Cardiac fibroblast (primary cell): ENCODE measurements around the gene IL1F10.

Source experiments
- DNase-seq, 2 donors: peaks; one replicate each; pipeline versions ENCODE4 v3.0.0 to v3.0.0-alpha.2; 2010; ENCODE audit warnings: low read depth in 2 of 2
- H3K4me3 ChIP-seq, 2 donors: replicated peaks in 1 of 2; 1 replicate in 1 of 2; 2 replicates in 1 of 2; pipeline ENCODE4 v1.5.1; 2011; ENCODE audit warnings: low read depth in 2 of 2, low read length in 2 of 2, mild to moderate bottlenecking in 2 of 2, moderate library complexity in 1 of 2
- TF ChIP-seq, protein P1 (sequence below): IDR thresholded peaks from one replicate; pipeline ENCODE4 v1.5.1; 2011; ENCODE audit warnings: low read depth, mild to moderate bottlenecking, low read length, inconsistent platforms

IL1F10 gene

DNA sequence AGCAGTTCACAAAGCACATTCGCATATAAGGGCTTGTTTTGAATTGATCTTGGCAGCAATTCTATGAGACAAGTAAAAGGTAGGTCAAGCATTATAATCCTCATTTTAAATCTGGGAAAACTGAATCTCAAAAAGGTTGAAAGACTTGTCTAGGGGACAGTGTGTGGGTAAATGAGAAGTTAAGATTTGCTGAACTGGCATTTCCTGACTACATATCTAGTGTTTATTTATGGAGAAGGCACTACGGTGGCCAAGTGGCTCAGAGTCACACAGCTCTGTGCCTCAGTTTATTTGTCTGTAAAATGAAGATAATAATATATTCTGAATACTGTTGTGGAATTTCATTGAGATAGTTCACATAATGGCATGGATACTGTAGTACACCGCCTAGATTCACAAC, 43.4 kb downstream of the IL1F10 start:
- DNase-seq, result no peak
- TF ChIP-seq, protein P1, sequence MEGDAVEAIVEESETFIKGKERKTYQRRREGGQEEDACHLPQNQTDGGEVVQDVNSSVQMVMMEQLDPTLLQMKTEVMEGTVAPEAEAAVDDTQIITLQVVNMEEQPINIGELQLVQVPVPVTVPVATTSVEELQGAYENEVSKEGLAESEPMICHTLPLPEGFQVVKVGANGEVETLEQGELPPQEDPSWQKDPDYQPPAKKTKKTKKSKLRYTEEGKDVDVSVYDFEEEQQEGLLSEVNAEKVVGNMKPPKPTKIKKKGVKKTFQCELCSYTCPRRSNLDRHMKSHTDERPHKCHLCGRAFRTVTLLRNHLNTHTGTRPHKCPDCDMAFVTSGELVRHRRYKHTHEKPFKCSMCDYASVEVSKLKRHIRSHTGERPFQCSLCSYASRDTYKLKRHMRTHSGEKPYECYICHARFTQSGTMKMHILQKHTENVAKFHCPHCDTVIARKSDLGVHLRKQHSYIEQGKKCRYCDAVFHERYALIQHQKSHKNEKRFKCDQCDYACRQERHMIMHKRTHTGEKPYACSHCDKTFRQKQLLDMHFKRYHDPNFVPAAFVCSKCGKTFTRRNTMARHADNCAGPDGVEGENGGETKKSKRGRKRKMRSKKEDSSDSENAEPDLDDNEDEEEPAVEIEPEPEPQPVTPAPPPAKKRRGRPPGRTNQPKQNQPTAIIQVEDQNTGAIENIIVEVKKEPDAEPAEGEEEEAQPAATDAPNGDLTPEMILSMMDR, result no peak
- no peak overlapping the region for H3K4me3 ChIP-seq

DNA sequence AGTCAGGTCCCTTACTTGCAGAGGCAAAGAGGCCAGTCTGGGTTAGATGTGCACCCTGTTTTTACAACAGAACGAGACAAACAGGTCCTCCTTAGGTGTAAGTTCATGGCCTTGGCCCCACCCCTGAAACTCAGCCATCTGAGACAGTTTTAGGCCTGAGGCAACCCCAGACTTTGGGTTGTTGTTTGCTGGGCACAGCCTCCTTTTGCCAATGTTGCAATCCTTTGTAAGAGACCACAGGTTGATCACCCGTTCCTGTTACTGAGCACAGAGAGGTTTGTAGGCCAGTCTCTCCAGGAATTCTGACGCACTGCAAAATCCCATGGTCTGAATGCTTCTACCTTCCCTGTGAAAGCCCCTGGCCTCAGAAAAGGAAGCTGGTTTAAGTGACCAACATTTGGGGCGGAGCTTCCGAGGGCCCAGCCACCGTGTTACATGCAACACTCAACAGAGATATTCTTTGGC, 44.1 kb downstream of the IL1F10 start:
- TF ChIP-seq, protein P1, result no peak
- no peak overlapping the region for H3K4me3 ChIP-seq
- DNase-seq, result no peak

DNA sequence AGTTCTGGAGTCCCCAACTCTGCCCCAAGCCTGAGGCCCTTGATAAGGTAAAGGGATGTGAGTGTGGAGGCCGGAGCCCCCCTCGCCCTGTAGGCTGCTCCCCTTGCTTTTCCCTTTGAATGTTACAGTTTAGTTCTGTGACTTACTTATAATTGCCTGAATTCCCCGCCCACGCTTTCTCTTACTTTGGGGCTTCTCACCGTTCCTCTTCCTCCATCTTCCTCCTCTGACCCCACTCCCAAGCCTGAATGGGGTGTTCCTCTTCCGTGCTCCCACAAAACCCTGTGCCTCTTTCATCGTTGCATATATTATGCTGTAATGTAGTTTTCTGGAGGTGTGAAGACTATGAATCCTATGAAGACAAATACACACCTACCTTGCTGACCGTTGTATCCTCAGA, 44.7 kb downstream of the IL1F10 start:
- no peak overlapping the region for H3K4me3 ChIP-seq
- TF ChIP-seq, protein P1, result no peak
- no peak for DNase-seq

DNA sequence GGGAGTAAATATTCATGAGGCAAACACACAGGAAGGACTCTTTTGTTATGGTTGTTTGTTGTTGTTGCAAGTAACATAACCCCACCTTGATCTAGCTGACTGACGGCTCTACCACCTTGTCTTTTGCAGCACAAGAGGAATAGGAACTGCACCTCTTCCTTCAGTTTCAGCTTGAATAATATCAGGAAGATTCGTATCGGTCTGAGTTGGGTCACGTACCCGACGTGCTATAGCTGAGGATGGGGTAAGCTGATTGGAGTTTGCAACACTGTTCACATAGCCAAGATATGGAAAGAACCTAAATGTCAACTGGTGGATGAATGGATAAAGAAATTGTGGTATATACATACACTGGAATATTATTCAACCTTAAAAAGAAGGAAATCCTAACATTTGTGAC, 45.1 kb downstream of the IL1F10 start:
- TF ChIP-seq, protein P1, result no peak
- no peak overlapping the region for H3K4me3 ChIP-seq
- DNase-seq, result no peak

DNA sequence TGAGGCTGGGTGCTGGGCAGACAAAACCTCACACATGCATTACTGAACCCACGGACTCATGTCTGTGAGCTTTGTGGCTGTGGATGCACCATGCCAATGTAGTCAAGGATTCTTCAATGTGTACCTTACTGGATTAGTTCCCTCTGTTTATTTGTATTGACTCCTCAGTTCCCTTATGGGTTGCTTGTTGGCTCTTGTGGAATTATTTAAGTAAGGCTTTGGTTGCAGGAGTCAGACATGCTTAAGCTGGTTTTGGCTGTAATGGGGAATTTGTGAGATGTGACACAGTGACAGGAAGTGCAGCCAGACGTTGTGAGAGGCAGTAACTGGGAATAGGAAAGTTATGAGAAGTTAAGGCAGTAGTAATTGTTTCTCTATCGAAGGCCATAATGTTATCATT, 46.0 kb downstream of the IL1F10 start:
- no peak for DNase-seq
- no peak overlapping the region for H3K4me3 ChIP-seq
- TF ChIP-seq, protein P1, result no peak

DNA sequence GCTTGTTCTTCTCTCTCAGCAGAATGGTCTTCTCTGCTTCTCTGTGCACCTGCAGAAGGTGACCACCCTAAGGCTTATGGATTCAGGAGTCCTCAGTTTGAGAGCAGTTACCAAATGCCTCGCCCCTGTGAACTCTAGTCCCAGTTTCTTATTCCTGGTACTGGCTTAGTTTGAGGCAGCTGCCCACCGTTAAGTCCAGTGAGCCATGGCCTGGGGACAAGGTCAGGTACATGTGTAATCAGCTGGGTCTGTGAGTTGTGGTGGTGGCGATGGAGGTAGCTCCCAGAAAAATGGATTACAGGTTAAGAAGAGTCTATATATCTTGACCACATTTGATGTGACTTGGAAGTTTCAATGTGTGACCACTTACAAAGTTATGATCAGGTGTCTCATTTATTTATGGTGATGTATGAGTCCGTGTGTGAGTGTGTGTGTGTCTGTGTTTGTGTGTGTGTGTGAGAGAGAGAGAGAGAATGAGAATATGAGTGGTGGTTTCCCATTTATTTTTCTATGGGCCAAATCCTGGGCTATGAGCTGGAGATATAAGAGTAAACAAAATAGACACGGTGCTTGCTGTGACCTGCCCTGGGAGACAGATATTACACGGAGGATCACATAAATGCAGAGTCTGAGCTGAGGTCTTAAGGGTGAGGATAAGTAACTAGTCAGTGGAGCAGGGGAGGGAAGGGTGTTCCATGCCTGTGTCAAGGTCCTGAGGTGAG, 46.6 kb downstream of the IL1F10 start:
- TF ChIP-seq, protein P1, result no peak
- H3K4me3 ChIP-seq, result no peak overlapping the region
- no peak for DNase-seq

DNA sequence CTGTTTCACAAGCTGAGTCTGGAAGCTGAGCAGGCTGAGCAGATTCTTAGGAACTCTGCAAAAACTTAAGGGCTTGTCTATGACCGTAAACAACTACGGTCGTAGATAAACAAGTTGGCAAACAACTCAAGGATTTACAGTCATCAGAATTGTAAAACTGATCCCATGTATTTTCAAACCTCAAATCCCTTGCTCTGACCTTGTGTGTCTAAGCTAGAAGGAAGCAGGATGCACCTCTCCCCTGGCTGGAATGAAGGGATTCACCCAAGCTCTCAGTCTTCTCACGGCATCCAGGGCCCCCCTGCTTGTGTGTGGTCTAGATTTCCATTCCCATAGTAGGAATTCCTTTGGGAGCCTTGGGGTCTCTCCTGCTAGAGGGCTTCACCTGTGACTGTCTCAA, 47.2 kb downstream of the IL1F10 start:
- no peak overlapping the region for H3K4me3 ChIP-seq
- TF ChIP-seq, protein P1, result no peak
- no peak for DNase-seq
